Occipital lobe (tissue), 2 donors: ENCODE data around the gene ANKMY1. TPM values are rescaled to one million over a fixed set of nuclear protein-coding genes. Genes with fewer than 3 reads are reported as not detected.
A peak's percentile ranks its signal among the peaks of the same experiment; 100 is the strongest.
"Not testable (repeated sequence)": the region's sequence is repeated elsewhere in the genome, so short reads cannot be mapped to it uniquely, and the experiment has no call there.

Experiments
- DNase-seq: peaks from one replicate; lab custom pipeline; 2025; lab: John Stamatoyannopoulos, UW
- total RNA-seq: library from RNA; depleted of rRNA; stranded (reverse); fragments of >200 nt; gene quantifications from one replicate; pipeline ENCODE4 v1.2.3, GENCODE V29; 2014

Gene ANKMY1
- total RNA-seq, 1 donor from 2014 or later, result 5.6 TPM

DNA sequence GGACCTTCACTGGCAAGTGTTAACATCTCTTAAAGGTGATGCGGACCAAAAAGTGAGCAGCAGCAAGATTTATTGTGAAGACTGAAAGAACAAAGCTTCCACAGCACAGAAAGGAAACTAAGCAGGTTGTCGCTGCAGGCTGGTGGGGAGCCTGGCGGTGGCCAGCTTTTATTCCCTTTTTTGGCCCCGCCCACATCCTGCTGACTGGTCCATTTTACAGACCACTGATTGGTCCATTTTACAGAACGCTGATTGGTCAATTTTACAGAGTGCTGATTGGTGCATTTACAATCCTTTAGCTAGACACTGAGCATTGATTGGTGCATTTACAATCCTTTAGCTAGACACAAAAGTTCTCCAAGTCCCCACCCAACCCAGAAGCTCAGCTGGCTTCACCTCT lies 35.9 kb downstream of the ANKMY1 start:
- not testable (repeated sequence) for DNase-seq

- no peak for DNase-seq
Observed at GRCh38 chr2:240520974-240521350, 36.8 kb downstream of the ANKMY1 start.

- no peak for DNase-seq
Observed at GRCh38 chr2:240520130-240520973, 37.4 kb downstream of the ANKMY1 start.

- no peak for DNase-seq
Observed at GRCh38 chr2:240519396-240520129, 38.2 kb downstream of the ANKMY1 start.

DNA sequence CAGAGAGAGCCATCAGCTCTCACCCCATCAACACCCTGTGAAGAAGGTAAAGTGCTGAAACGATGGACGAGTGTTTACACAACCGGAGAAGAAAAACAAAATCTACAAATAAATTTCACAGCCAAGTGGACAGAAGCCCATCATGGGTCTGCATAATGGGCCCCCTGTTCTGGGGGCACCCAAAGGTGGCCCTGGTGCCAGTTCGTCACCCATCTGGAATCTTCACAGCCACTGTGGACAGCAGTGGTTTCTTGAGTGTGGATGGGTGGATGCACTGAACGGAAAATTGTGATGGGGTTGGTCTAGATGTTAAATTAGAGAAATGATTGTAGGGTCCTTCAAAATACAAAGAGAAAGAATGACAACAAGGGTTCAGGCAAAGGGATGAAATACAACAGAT lies 38.8 kb downstream of the ANKMY1 start:
- DNase-seq, result no peak

DNA sequence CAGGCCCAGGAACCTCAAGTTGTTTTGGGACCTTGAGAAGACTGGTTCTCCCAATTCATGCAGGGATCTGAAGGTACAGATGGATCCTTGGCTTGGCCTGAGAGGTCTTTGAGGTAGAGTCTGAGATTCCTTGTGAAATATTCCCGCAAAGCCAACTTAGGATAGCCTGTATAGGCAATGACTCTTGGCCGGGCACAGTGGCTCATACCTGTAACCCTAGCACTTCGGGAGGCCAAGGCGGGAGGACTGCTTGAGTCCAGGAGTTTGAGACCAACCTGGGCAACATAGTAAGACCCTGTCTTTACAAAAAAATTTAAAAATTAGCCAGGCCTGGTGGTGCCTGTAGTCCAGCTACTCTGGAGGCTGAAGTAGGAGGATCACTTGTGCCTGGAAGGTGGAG lies 40.4 kb downstream of the ANKMY1 start:
- DNase-seq, result no peak

DNA sequence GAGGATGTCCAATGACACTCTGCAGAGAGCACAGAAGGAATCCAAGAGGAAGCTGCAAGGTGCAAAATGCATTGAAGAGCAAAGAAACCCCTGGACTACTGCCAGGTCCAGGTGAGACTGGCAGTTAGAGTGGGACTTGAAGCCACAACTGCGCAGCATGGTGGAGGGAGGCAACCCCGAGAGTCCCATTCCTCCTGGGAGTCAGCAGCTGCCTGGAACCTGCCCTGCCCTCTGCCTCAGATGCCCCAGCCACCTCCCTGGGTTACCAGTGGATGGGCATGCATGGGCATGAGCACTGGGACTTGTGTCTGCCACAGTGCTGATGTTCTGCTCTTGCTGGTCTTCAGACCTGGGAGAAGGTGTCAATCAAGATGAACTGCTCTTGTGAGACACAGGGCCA lies 43.2 kb downstream of the ANKMY1 start:
- no peak for DNase-seq

GRCh38 chr2:240513549-240514287 lies 44.1 kb downstream of the ANKMY1 start:
- DNase-seq, result peak; percentile 20

DNA sequence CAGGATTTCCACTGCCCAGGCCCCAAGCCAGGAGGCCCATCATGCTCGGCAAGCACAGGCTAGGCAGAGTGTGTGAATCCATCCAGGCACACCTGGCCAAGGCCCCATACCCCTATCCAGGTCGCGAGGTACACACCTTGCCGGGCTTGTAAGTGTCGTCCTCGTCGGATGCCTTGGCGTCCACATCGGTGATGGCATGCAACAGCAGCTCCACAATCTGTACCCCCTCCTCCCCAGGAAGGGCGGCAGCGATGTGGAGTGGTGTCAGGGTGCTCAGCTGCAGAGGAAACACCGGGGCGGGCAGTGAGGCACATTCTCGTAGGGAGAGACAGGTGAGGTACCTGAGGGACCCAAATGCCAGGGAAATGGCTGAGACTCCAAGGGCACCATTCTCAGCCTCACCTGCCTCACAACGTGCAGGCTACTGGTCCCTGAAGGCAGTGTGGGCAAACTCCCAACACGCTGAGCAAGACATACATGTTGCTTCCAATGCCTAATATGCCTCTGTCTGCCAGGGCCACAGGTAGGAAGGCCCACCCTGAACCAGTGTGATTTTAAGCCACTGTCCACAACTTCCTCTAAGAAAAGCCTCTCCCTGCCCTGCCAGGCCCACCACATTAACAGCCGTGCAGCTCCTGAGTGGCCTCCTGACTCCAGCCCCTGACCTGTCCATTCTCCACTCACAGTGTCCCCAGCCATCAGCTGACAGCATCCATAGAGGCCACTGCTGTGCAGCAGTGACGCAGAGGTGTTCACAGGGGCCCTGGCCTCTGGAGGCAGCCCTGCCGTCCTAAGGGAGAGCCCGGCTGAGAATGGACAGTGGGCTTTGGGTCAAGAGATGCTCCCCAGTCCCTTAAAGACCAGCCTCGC lies 44.9 kb downstream of the ANKMY1 start:
- DNase-seq, result no peak

DNA sequence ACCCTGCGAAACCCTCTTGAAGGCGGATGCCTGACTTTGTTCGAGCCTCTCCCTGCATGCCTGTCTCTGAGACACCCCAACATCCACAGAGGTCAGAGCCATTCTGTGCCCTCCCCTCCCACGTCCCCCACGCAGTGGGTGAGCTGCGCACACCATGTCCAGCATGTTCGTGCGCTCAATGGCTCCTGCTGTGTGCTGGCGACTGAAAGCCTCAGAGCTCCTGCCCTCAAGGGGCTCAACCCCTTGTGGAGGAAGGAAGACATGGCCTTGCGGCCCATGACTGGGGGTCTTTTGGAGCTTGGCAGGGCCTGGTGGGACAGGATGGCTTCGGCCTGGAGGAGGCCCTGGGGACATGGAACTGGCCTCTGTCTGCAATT lies 45.7 kb downstream of the ANKMY1 start:
- no peak for DNase-seq

DNA sequence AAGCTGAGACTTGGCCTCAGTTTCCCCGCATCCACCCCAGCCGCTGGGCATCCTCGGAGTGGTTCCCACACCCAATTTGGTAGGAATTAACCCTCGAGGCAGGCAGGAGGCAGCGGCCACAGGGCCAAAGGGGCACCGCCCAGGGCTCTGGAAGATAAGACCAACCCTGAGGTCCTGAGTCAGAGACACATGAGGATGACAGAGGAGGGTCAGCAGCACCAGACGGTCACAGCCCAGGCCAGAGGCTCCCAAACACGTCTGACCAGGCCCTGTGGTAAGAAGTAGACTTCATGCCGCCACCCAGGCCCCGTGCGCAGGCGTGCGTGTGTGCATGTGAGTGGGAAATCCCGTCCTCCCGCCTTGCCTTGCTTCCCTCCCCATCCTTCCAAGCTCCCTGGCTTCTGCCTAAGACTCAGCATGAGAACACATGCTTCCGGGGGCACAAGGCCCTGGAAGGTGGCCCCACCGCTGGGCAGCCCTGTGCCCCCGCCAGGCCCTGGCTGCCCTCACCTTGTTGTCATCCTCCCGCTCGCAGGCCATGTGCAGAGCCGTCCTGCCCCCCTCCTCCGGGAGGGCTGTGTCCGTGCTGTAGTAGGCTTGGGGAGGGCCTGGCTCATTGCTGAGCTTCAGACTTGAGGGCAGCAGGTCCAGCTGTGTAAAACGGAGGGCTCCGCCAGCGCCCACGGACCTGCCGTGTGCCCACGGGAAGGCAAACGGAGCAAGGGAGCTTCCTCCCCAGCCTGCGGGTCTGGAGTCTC lies 46.3 kb downstream of the ANKMY1 start:
- DNase-seq, result no peak

GRCh38 chr2:240510513-240511210 lies 47.1 kb downstream of the ANKMY1 start:
- no peak for DNase-seq

DNA sequence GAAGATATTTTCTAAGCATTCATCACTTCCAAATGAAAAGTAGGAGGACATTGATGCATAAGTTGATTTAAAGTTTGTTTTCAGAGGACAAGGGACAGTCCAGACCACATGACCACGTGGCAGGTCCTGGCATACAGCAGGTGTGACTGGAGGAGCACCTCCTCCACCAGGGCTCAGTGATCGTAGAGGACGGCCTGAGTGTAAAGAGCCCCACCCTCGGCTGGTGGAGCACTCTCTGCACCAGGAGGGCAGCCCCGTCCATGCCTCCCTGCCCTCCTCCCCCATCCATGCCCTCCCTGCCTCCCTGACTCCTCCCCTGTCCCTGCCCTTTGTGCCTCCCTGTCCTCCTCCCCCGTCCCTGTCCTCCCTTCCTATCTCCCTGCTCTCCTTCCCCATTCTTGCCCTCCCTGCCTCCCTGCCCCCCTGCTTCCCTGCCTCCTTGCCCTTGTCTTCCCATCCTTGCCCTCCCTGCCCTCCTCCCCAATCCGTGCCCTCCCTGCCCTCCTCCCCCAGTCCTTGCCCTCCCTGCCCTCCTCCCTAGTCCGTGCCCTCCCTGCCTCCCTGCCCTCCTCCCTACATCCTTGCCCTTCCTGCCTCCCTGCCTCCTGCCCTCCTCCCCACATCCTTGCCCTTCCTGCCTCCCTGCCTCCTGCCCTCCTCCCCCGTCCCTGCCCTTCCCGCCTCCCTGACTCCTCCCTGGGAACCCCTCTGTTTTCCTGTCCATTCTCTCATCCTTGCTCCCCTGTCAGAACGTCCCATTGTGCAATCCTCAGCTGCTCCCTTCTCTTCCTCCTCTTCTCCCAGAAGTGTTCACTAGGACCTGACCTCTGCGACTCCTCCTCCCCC lies 47.9 kb downstream of the ANKMY1 start:
- DNase-seq, result no peak

GRCh38 chr2:240508832-240509545 lies 48.8 kb downstream of the ANKMY1 start:
- DNase-seq, result no peak

- no peak for DNase-seq
Observed at GRCh38 chr2:240507778-240508251, 50.0 kb downstream of the ANKMY1 start.

DNA sequence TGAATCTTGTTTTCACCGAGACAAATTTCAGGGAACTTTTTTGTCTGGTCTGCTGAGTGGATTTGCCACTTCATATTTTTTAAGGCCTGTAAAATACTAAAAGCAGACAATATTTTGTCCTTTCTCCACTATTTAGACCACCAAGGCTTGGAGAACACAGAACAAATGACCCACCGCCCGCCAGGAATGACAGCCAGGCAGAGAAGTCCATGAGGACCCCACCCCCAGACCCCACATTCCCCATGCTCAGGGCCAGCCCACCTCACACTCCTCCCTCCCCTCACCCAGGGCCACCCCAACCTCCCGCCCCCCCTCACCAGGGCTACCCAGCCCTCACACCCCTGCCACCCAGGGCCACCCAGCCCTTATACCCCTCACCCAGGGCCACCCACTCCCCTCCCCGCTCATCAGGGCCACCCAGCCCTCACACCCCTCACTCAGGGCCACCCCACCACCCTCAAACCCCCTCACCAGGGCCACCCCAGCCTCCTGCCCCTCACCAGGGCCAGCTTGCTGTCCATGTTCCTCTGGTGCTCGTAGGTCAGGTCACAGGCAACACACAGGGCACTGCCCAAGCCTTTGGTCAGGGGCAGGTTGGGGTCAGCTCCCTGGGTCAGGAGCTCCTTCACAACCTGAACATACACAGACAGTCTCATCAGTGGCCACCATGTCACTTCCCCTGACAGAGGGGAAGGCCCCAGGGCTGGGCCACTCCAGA lies 50.6 kb downstream of the ANKMY1 start:
- no peak for DNase-seq

DNA sequence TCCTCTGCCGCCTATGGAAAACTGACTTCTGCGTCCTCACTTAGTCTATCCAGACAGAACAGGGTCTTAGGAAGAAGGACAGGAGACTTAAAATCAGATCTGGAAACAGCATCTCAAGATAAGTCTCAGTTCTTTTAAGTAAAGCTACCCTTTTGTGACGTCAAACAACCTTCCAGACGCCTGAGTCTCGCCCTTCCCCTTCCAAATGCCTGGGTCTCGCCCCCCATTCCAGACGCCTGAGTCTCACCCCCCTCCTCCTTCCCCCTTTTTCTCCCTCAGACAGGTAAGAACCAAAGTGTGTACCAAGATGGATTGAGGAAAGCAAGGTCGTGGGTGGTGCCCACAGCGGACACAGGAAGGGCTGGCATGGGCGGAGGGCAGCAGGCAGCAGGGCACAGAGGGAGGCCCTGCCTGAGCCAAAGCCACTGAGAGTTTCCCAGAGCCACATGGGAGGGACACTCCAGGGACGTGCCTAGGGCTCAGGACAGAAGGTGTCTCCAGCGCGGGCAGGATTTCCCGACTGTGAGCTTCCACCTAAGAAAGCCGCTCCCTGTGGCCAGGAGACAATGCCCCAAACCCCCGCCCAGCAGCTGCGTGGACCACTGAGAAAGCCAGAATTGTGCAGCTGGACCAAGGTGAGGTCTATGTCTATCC lies 51.3 kb downstream of the ANKMY1 start:
- DNase-seq, result no peak
